ENCODE measurements around the gene OBP2B.
"Not testable (repeated sequence)": the region's sequence is repeated elsewhere in the genome, so short reads cannot be mapped to it uniquely, and the experiment has no call there.

OBP2B gene

GRCh38 chr9:133221177-133221809 lies 12.2 kb upstream of the OBP2B start:
- DNase-seq: no peak

- DNase-seq: not testable (repeated sequence)
Measured at GRCh38 chr9:133218049-133218975, 9.3 kb upstream of the OBP2B start.

DNA sequence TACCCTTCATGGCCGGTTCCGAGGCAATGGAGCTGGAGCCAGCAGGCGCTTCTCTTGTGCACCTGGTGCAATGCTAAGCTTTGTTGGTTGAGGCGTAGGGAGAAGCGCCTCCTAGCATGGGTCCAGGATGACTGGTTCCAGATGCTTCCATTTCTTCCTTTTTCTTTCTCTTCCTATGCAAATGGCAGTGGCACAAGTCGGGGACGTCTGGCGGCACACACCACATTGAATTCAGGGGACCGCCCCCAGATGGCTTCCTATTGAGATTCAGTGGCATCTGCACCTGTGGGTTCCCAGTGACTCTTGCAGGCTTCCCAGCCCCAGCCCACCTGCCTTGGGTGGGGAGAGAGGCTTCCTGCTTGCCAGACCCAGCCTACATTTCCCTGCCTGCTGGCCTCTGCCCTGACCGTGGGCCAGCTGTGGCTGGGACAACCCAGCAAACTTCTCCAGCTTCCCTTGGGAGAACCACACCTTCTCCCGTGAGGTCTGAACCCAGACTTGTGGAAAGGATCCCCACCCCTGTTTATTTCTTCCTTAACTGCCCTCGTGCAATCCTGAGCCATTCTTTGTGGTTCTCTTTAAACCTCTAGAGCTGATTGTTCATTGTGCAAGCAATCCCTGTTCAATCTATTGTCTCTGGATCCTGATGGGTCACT lies 8.4 kb upstream of the OBP2B start:
- DNase-seq: not testable (repeated sequence)

DNA sequence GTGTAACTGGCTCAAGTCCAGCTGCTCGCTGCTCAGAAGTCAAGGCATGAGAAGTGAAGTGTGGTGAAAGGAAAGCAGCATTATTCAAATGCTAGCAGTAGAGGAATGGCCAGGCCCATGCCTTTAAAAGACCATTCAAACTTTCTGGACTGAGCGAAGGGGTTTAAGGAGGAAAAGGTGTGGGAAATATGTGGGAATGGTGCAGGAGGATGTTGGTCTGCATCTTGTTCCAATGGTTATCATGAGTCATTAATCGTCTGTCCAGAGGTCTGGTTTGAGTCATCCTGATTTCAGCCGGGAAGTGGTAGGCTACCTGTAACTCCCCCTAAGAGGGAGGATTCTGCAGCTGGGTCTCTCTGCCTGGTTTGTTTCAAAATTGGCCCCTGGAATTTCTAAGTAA lies 5.2 kb upstream of the OBP2B start:
- DNase-seq: not testable (repeated sequence)

GRCh38 chr9:133210609-133211008 lies 1.6 kb upstream of the OBP2B start:
- no peak for DNase-seq

DNA sequence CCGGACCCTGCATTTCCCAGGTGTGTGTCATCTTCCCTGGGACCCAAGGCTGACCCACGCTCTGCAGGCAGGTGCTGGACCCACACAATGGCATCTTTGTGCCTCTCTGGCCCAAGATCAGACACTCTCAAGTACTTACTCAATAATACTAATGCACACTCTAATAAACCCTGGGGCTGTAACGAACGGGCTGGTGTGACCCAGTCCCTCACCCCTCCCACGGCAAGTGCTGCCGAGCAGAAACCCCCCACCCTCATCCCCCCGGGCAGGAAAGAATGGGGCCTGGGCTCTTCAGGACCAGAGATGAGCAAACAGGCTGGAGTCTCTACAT lies 1.1 kb upstream of the OBP2B start:
- DNase-seq: no peak

- not testable (repeated sequence) for DNase-seq
Measured at GRCh38 chr9:133209327-133210201, 514 bp upstream of the OBP2B start.

DNA sequence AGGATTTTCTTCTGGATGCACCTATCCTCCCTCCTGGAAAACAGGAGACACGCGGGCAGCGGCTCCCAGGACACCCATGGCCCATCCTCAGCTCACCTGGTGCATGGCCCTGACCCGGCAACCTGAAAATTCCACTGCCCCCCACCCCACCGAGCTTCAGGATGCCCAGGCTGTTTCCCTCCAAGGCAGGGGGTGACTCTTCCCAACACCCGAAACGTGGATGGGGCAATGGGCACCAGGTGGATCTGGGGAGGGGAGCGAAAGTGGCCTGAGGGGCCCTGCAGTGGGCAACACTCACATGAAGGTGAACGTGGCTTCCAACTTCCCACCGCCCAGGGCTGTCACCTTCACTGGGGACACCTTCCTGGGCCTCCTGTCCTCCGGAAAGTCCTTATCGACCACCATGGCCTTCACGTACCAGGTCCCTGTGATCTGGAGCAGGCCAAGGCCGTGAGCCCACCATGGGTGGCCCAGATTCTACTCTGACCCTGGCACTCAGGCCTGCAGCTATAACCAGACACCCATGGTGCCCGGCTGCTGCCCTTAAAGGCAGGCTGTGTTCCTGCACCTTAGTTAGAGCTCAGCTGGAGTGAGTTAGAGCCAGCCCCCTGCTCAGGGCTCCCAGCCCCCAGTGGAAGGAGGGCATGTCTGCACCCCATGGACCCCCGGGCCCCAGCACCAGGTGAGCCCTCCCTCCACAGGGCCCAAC lies 725 bp downstream of the OBP2B start:
- not testable (repeated sequence) for DNase-seq

- DNase-seq: no peak
Measured at GRCh38 chr9:133207540-133208170, 1.4 kb downstream of the OBP2B start.

- no peak for DNase-seq
Measured at GRCh38 chr9:133207021-133207531, 2.0 kb downstream of the OBP2B start.

- DNase-seq: no peak
Measured at GRCh38 chr9:133205996-133206931, 2.8 kb downstream of the OBP2B start.

DNA sequence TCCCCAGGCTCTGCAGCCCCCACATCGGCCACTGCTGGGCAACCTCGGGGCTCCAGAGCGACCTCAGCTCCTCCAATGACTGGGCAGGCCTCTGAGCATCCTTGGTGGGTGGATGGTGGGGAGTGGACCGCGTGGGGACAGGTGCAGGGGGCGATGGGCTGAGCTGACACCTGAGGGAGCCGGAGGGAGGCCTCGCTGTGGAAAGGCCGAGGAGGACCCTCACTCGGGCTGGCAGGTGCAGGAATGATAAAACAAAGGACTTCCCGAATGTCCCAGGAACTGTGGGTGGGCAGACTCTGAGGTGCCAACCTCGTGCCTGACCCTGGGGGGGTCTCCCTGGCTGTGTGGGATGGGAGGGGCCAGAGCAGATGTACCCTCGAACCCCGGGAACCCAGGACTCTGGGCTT lies 3.6 kb downstream of the OBP2B start:
- not testable (repeated sequence) for DNase-seq

- no peak for DNase-seq
Measured at GRCh38 chr9:133204993-133205336, 4.1 kb downstream of the OBP2B start.

- no peak for DNase-seq
Measured at GRCh38 chr9:133204335-133204992, 4.6 kb downstream of the OBP2B start.

GRCh38 chr9:133203506-133204075 lies 5.5 kb downstream of the OBP2B start:
- no peak for DNase-seq

DNA sequence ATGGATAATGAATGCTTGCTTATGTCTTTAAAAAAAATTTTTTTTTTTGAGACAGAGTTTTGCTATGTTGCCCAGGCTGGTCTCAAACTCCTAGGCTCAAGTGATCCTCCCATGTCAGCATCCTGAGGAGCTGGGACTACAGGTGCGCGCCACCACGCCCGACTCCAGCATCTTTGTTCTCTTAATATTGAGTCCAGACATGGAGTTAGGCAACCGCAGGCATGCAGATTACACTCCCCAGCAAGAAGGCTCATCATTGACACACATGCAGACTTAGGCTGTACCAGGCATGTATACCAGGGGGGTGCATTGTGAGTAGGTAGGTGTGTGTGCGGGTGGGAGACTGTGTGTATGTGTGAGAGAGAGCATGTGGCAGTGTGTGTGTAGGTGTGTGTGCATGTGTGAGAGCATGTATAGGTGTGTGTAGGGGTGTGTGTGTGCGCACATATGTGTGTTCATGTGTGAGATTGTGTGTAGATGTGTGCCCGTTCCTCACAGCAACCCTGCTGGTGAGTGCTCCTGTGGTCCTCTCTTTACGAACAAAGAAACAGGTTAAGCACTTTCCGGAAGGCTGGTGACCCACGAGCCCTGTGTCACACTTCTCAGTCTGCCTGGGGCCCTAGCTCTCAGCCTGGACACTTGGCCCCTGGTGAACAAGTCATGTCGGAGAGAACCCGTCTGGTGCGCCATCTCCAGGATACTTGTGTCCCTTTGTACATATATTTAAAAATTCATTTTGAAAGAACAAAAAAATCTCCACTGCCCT lies 6.2 kb downstream of the OBP2B start:
- no peak for DNase-seq

GRCh38 chr9:133202145-133202513 lies 6.9 kb downstream of the OBP2B start:
- DNase-seq: no peak

GRCh38 chr9:133201424-133202144 lies 7.5 kb downstream of the OBP2B start:
- DNase-seq: no peak
